SK-N-DZ (cell line): ENCODE measurements around the gene STARD13.

Experiments used
- DNase-seq: peaks from one replicate; pipeline ENCODE4 v3.0.0-alpha.2; 2015; ENCODE audit warnings: low spot score

Gene STARD13

DNA sequence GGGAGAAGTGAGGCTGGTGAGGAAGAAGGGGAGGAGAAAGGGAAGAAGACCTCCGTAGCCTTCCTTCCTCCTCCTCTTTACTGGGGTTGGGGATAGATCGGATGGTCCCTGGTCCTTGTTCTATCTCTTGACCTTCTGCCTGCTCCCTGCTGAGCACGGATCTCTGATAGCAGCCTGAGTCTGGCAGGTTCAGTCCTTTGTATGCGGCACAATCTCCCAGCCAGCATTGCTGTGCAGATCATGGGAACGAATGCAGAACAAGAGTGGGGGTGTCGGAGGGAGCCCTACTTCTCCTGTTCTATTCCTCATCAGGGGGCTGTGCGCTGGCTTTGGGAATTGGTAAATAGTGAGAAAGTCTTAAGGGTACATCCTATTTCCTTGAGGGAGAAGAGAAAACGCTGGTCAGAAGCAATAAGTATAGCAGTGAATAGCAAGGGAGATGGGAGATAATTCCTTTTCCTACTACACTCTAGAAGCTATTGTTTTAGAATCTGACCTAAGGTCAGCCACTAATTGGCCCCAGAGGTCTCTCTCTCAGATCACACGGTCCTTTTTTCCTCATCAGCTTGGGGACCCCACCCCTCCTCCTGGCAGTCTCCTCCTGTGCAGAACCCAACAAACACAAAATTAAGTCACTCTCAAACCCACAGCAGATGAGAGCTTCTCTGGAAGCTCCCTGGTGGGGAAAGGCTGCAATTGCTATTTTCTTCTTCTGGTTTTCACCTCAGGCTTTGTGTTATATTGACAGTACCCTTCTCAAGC is 228.4 kb downstream of the STARD13 start:
- DNase-seq = peak; percentile 23

GRCh38 chr13:33053397-33054066 is 232.0 kb downstream of the STARD13 start:
- no peak for DNase-seq
